A549 (cell line): ENCODE data around the gene CCDC12. TPM values are rescaled to one million over a fixed set of nuclear protein-coding genes. Genes with fewer than 3 reads are reported as not detected.

Experiments used
- ATAC-seq, 2 experiments: fragments of 200-7000 bp in 1 of 2; fragments of >200 bp in 1 of 2; cut with Nextera tagmentation in 1 of 2; cut with Tn5 transposase in 1 of 2; 3 replicates each; pipeline versions ENCODE4 v1.8.0 to v1.9.1; 2018 to 2020; ENCODE audit warnings: mild to moderate bottlenecking in 1 of 2, moderate library complexity in 1 of 2
- CTCF ChIA-PET: fragments of 300-600 bp; sonication (Branson Sonifier 250); formaldehyde crosslinking; extraction: SDS; loops from one replicate; lab custom pipeline; 2021; ENCODE audit warnings: antibody characterized with exemption, inconsistent platforms; lab: Yijun Ruan, JAX
- POLR2A ChIA-PET: fragments of 350-600 bp; formaldehyde crosslinking; extraction: SDS; loops from one replicate; lab custom pipeline; 2021; ENCODE audit warnings: antibody characterized with exemption, inconsistent platforms; lab: Yijun Ruan, JAX
- DNase-seq, 2 experiments: peaks; one replicate each; pipeline versions ENCODE4 v3.0.0 to v3.0.0-alpha.2; 2011 to 2016; ENCODE audit warnings: low read depth in 1 of 2, low spot score in 1 of 2
- FAIRE-seq: peaks from 2 replicates; lab custom pipeline; 2011; peaks lifted over from hg19 to GRCh38; lab: Jason Lieb, UNC
- H3K27ac ChIP-seq, 2 experiments: fragments of >200 bp; sonication (Bioruptor Twin); formaldehyde crosslinking; 3 replicates each; pipeline ENCODE4 v1.5.1; 2016 to 2017
- H3K4me1 ChIP-seq: fragments of >200 bp; sonication (Bioruptor Twin); formaldehyde crosslinking; 3 replicates; pipeline ENCODE4 v1.6.1; 2016
- H3K4me2 ChIP-seq: fragments of >200 bp; sonication (Bioruptor Twin); formaldehyde crosslinking; 3 replicates; pipeline ENCODE4 v1.6.1; 2016
- H3K4me3 ChIP-seq: fragments of >200 bp; sonication (Bioruptor Twin); formaldehyde crosslinking; 3 replicates; pipeline ENCODE4 v1.5.1; 2016
- H3K9me3 ChIP-seq: fragments of >200 bp; sonication (Bioruptor Twin); formaldehyde crosslinking; 3 replicates; pipeline ENCODE4 v1.6.1; 2016
- BHLHE40 ChIP-seq: IDR thresholded peaks from 2 replicates; pipeline ENCODE4 v1.6.1; 2012; ENCODE audit warnings: low read depth, low read length, inconsistent platforms
- CHD2 ChIP-seq: fragments of 150-350 bp; IDR thresholded peaks from 2 replicates; pipeline ENCODE4 v1.6.1; 2014; ENCODE audit warnings: low read length; ENCODE audit not compliant: partially characterized antibody
- FOSL2 ChIP-seq, 2 experiments: fragments of 450-650 bp in 1 of 2; fragments of >200 bp in 1 of 2; sonication (Bioruptor Twin) in 1 of 2; formaldehyde crosslinking; IDR thresholded peaks; 2 replicates each; pipeline versions ENCODE4 v1.5.0 to v1.6.1; 2016 to 2020; ENCODE audit warnings: mild to moderate bottlenecking in 1 of 2, moderate library complexity in 1 of 2
- GATA3 ChIP-seq: IDR thresholded peaks from 2 replicates; pipeline ENCODE4 v1.6.1; 2012; ENCODE audit warnings: borderline replicate concordance
- HOXB13 ChIP-seq: fragments of 250-450 bp; sonication (Bioruptor Pico); IDR thresholded peaks from 2 replicates; pipeline ENCODE4 v1.5.0; 2020; ENCODE audit warnings: low read depth, mild to moderate bottlenecking, moderate library complexity
- KDM5A ChIP-seq: fragments of 200-600 bp; sonication (generic); IDR thresholded peaks from 2 replicates; pipeline ENCODE4 v1.6.1; 2016; ENCODE audit warnings: antibody characterized with exemption, mild to moderate bottlenecking
- MAFK ChIP-seq: fragments of 450-650 bp; IDR thresholded peaks from 2 replicates; pipeline ENCODE4 v1.6.1; 2014; ENCODE audit not compliant: partially characterized antibody
- MAX ChIP-seq: IDR thresholded peaks from 2 replicates; pipeline ENCODE4 v1.6.1; 2012
- MYC ChIP-seq: IDR thresholded peaks from 2 replicates; pipeline ENCODE4 v1.6.1; 2012; ENCODE audit warnings: mild to moderate bottlenecking, inconsistent platforms, low read length, improper control_type of control experiment, borderline replicate concordance
- PHF8 ChIP-seq: fragments of 200-600 bp; sonication (generic); IDR thresholded peaks from 2 replicates; pipeline ENCODE4 v1.6.1; 2016; ENCODE audit warnings: low read depth, mild to moderate bottlenecking, antibody characterized with exemption, moderate library complexity, borderline replicate concordance
- POLR2A ChIP-seq: IDR thresholded peaks from 2 replicates; pipeline ENCODE4 v1.6.1; 2012; ENCODE audit warnings: mild to moderate bottlenecking, low read length
- TFCP2L1 ChIP-seq: fragments of 250-450 bp; sonication (Bioruptor Pico); IDR thresholded peaks from 2 replicates; pipeline ENCODE4 v1.5.0; 2021; ENCODE audit warnings: mild to moderate bottlenecking
- TP53 ChIP-seq: fragments of 250-450 bp; sonication (Bioruptor Pico); IDR thresholded peaks from 2 replicates; pipeline ENCODE4 v1.5.0; 2021; ENCODE audit warnings: mild to moderate bottlenecking, moderate library complexity
- ZC3H11A ChIP-seq: fragments of 450-650 bp; IDR thresholded peaks from 2 replicates; pipeline ENCODE4 v1.6.1; 2014; ENCODE audit warnings: antibody characterized with exemption, mild to moderate bottlenecking
- ZFP36 ChIP-seq: fragments of 450-650 bp; IDR thresholded peaks from 2 replicates; pipeline ENCODE4 v1.6.1; 2014; ENCODE audit warnings: borderline replicate concordance; ENCODE audit not compliant: partially characterized antibody
- WGBS: methylation state at CpG from one replicate; pipeline ENCODE4 v1.1.6; 2017; ENCODE audit errors: missing lambda C conversion rate; 5-methylcytosine and 5-hydroxymethylcytosine counted together
- polyA plus RNA-seq, 4 experiments: library from polyadenylated mRNA; depleted of rRNA in 3 of 4; stranded (reverse); fragments of >200 nt; fragmentation: RNase III in 1 of 4; extraction: RNeasy Plus Mini Kit Qiagen cat#74134 plus additional on column Dnase treatment in 1 of 4; gene quantifications; 2 replicates in 3 of 4; 3 replicates in 1 of 4; pipeline ENCODE4 v1.2.3, GENCODE V29; 2011 to 2017
- TF ChIP-seq, protein P1 (sequence below): fragments of >200 bp; sonication (Bioruptor Twin); formaldehyde crosslinking; IDR thresholded peaks from 3 replicates; pipeline ENCODE4 v1.6.1; 2016
- TF ChIP-seq, protein P2 (sequence below): fragments of 250-450 bp; sonication (Bioruptor Pico); IDR thresholded peaks from 2 replicates; pipeline ENCODE4 v1.5.0; 2020; ENCODE audit warnings: low read depth, mild to moderate bottlenecking, moderate library complexity

The CCDC12 gene
- polyA plus RNA-seq, 2 of the 4 experiments (the other 2 are of a cell fraction) = 34.8 to 81.0 TPM

GRCh38 chr3:46979958-46980497, 3.5 kb upstream of the CCDC12 start (continued):
- TF ChIP-seq ZC3H11A = no peak
- no peak for TF ChIP-seq HOXB13
- no peak for TF ChIP-seq CHD2
- no peak for TF ChIP-seq BHLHE40
- TF ChIP-seq MYC = no peak

GRCh38 chr3:46978985-46979944, 2.7 kb upstream of the CCDC12 start, which contains the start of gene NBEAL2:
Gene NBEAL2, plus strand, starts transcription at chr3:46979666. Its CDS starts 196 bp downstream, at chr3:46979862.
- no peaks in the 10 kb centered on the region for H3K9me3 ChIP-seq
- TF ChIP-seq MAFK (no peak), MAX (peak; percentile 46; the same call in 1 of the 2 replicates), POLR2A (peak; percentile 31), ZFP36 (peak; percentile 93)
- TF ChIP-seq, all 56 proteins: peak for 3
- WGBS = 12% methylated on average over 12 of the region's 73 CpGs
- Histone ChIP-seq H3K4me3 (peak within 1 kb of the TSS; percentile 92), H3K4me1 (peaks cover 44% of the 10 kb centered on the region), H3K27ac (peak within 1 kb of the TSS; percentile 91 to 97), H3K4me2 (peak within 1 kb of the TSS; percentile 82)
- FAIRE-seq = no peak
- POLR2A ChIA-PET = interaction anchor here (0.6 to 2.0 kb wide), 9 partner anchors 12 to 184 kb away, joined by 3 to 5 read pairs (median 4); partner anchors contain the start of gene SETD2
- peak; percentile 82 to 91 for DNase-seq
- CTCF ChIA-PET = interaction anchor here (1.0 to 1.8 kb wide), 9 partner anchors 13 to 274 kb away, joined by 3 to 7 read pairs (median 3); no protein-coding TSS in a partner anchor
- peak; percentile 79 to 91 for ATAC-seq

DNA sequence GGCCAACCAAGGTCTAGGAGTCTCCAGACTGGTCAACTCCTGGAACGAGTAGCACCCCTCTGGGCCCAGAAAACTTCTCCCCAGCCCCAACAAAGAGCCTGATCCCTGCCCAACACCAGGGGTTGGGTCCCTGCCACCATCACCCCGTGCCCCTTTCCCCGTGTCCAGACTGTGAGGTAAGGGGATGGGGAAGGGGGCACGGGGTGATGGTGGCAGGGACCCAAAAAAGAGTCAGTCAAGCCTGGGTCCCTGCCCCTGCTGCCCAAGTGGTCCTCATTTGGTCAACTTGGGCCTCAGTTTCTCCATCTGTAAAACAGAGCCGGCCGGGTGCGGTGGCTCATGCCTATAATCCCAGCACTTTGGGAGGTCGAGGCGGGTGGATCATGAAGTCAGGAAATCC, 1.8 kb upstream of the CCDC12 start:
- Histone ChIP-seq H3K4me1 (peaks cover 44% of the 10 kb centered on the region), H3K27ac (peak overlapping the region; percentile 91 to 97), H3K4me2 (peak overlapping the region; percentile 81), H3K4me3 (no peak overlapping the region)
- 96% methylated on average over 7 of the region's 9 CpGs for WGBS
- no peak for ATAC-seq
- POLR2A ChIA-PET = interaction anchor here (0.9 to 2.0 kb wide), 3 partner anchors 43 to 185 kb away, joined by 3 to 5 read pairs (median 4); partner anchors contain the start of gene SETD2
- CTCF ChIA-PET = interaction anchor here (0.9 to 1.8 kb wide), 5 partner anchors 31 to 69 kb away, joined by 3 read pairs; no protein-coding TSS in a partner anchor
- no peak for TF ChIP-seq KDM5A
- TF ChIP-seq, protein P1, sequence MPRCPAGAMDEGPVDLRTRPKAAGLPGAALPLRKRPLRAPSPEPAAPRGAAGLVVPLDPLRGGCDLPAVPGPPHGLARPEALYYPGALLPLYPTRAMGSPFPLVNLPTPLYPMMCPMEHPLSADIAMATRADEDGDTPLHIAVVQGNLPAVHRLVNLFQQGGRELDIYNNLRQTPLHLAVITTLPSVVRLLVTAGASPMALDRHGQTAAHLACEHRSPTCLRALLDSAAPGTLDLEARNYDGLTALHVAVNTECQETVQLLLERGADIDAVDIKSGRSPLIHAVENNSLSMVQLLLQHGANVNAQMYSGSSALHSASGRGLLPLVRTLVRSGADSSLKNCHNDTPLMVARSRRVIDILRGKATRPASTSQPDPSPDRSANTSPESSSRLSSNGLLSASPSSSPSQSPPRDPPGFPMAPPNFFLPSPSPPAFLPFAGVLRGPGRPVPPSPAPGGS = no peak
- no peak for TF ChIP-seq MAFK
- TF ChIP-seq FOSL2 (IDR thresholded peaks at IDR 0.05) = no peak
- TF ChIP-seq FOSL2 (CRISPR knock-in tag; IDR thresholded peaks at IDR 0.05) = no peak
- TF ChIP-seq, all 56 proteins: peak for 0
- FAIRE-seq (no peak), DNase-seq (no peak)
- H3K9me3 ChIP-seq = no peaks in the 10 kb centered on the region

DNA sequence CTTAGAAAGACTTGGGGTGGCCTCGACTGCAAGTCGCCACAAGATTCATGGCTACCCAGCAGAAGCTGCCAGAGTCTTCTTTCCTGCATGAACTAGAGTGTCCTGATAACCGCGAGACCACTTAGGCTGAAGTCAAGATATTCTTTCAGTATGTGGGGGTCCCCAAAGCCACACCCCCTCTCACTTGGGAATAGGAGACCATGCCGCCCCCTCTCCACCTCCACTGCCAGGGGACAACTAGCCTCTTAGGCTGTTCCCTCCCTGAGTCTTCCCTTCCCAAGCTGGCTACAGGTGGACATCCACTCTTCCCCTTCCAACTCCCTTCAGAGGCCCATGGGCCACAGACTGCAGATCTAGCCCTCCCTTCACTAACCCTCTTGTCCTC, 1.3 kb upstream of the CCDC12 start:
- WGBS = 100% methylated on average over 4 of the region's 5 CpGs
- peak overlapping the region; percentile 81; the same call in 2 of the 3 replicates for H3K4me2 ChIP-seq
- FAIRE-seq = no peak
- CTCF ChIA-PET = interaction anchor here (0.8 to 1.8 kb wide), 7 partner anchors 21 to 69 kb away, joined by 3 to 5 read pairs (median 3); no protein-coding TSS in a partner anchor
- H3K9me3 ChIP-seq = no peaks in the 10 kb centered on the region
- POLR2A ChIA-PET = interaction anchor here (0.9 to 2.0 kb wide), 2 partner anchors 43 to 52 kb away, joined by 3 to 4 read pairs; no protein-coding TSS in a partner anchor
- no peak overlapping the region for H3K4me3 ChIP-seq
- peaks cover 45% of the 10 kb centered on the region for H3K4me1 ChIP-seq
- TF ChIP-seq, protein P2, sequence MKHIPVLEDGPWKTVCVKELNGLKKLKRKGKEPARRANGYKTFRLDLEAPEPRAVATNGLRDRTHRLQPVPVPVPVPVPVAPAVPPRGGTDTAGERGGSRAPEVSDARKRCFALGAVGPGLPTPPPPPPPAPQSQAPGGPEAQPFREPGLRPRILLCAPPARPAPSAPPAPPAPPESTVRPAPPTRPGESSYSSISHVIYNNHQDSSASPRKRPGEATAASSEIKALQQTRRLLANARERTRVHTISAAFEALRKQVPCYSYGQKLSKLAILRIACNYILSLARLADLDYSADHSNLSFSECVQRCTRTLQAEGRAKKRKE (CRISPR knock-in tag) = no peak
- TF ChIP-seq GATA3 (no peak), TP53 (no peak), PHF8 (no peak), KDM5A (no peak), TFCP2L1 (no peak)
- TF ChIP-seq, all 56 proteins: peak for 0
- ATAC-seq (no peak), DNase-seq (no peak)
- H3K27ac ChIP-seq = peak overlapping the region; percentile 91 to 97
